GM23338 (cell line): ENCODE results near the gene HTN3.

ENCODE experiments used
- CTCF ChIP-seq, 2 experiments: fragments of 200-600 bp in 1 of 2; sonication (generic) in 1 of 2; conservative IDR thresholded peaks; 2 replicates each; pipeline versions ENCODE4 v1.5.1 to v1.6.1; 2016 to 2017; ENCODE audit warnings: antibody characterized with exemption in 2 of 2, low read depth in 2 of 2, mild to moderate bottlenecking in 2 of 2, moderate library complexity in 1 of 2
- EZH2 ChIP-seq: fragments of 200-600 bp; sonication (generic); IDR thresholded peaks from one replicate; pipeline ENCODE4 v1.8.0; 2017; ENCODE audit warnings: antibody characterized with exemption, mild to moderate bottlenecking, low read depth; ENCODE audit not compliant: unreplicated experiment
- EZH2phosphoT487 ChIP-seq: fragments of 200-600 bp; sonication (generic); IDR thresholded peaks from one replicate; pipeline ENCODE4 v1.8.1; 2018; ENCODE audit warnings: antibody characterized with exemption; ENCODE audit not compliant: unreplicated experiment
- POLR2AphosphoS5 ChIP-seq: IDR thresholded peaks from 2 replicates; pipeline ENCODE4 v1.6.1; 2016; ENCODE audit warnings: antibody characterized with exemption, low read depth

- no peak for TF ChIP-seq EZH2
- TF ChIP-seq EZH2phosphoT487, result no peak
- TF ChIP-seq CTCF (conservative IDR thresholded peaks at IDR 0.05; ENCODE audit: low read depth in 2 of 2), result no peak
- TF ChIP-seq POLR2AphosphoS5, result no peak
Measured at GRCh38 chr4:70062000-70062399, 33.7 kb downstream of the HTN3 start.
